Activated CD8-positive, alpha-beta memory T cell treated with anti-CD3 and anti-CD28 coated beads, Interleukin-2, amount 10 ng/mL, durations not matched to agents 7 days and 5 days (primary cell): ENCODE results near the gene PDE9A. TPM values are rescaled to one million over a fixed set of nuclear protein-coding genes. Genes with fewer than 3 reads are reported as not detected.

Experiments
- ATAC-seq: fragments of 150-1000 bp; cut with Tn5 transposase; one replicate; pipeline ENCODE4 v1.10.0; 2021; ENCODE audit warnings: moderate library complexity
- CTCF ChIA-PET: fragments of 350-600 bp; sonication (Branson Sonifier 250); formaldehyde crosslinking; loops from one replicate; lab custom pipeline; 2021; ENCODE audit warnings: antibody characterized with exemption; lab: Charles Lee
- DNase-seq: peaks from one replicate; pipeline ENCODE4 v3.0.0-alpha.2; 2020
- H3K27ac Mint-ChIP-seq: one replicate; pipeline ENCODE4 v1.8.0; 2021; ENCODE audit warnings: mild to moderate bottlenecking, mixed read lengths
- H3K27me3 Mint-ChIP-seq: one replicate; pipeline ENCODE4 v1.8.0; 2021; ENCODE audit warnings: mixed read lengths
- H3K36me3 Mint-ChIP-seq: one replicate; pipeline ENCODE4 v1.8.0; 2021; ENCODE audit warnings: mild to moderate bottlenecking, mixed read lengths
- H3K4me1 Mint-ChIP-seq: one replicate; pipeline ENCODE4 v1.8.0; 2021; ENCODE audit warnings: mixed read lengths
- H3K4me3 Mint-ChIP-seq: one replicate; pipeline ENCODE4 v1.8.0; 2021; ENCODE audit warnings: mild to moderate bottlenecking, moderate library complexity, mixed read lengths
- H3K9me3 Mint-ChIP-seq: one replicate; pipeline ENCODE4 v1.8.0; 2022; ENCODE audit warnings: low read depth, mixed read lengths
- total RNA-seq, 2 experiments: library from RNA; stranded (reverse); gene quantifications; one replicate each; pipeline ENCODE4 v1.2.3, GENCODE V29; 2021

Gene PDE9A
- total RNA-seq, 2 experiments from 2014 or later = 2.0 to 6.8 TPM

- Mint-ChIP-seq H3K4me3 (peak overlapping the region; percentile 66), H3K4me1 (peaks cover 24% of the 10 kb centered on the region), H3K36me3 (no peaks in the 10 kb centered on the region), H3K27ac (peak overlapping the region; percentile 95), H3K9me3 (no peaks in the 10 kb centered on the region), H3K27me3 (peaks cover 36% of the 10 kb centered on the region)
- CTCF ChIA-PET = interaction anchor here (1.0 to 1.3 kb wide), 2 partner anchors 34 to 49 kb away, joined by 3 to 4 read pairs; no protein-coding TSS in a partner anchor
- DNase-seq = no peak
- ATAC-seq = no peak
These were observed 130.9 kb downstream of the PDE9A start for GRCh38 chr21:42784276-42784675.

DNA sequence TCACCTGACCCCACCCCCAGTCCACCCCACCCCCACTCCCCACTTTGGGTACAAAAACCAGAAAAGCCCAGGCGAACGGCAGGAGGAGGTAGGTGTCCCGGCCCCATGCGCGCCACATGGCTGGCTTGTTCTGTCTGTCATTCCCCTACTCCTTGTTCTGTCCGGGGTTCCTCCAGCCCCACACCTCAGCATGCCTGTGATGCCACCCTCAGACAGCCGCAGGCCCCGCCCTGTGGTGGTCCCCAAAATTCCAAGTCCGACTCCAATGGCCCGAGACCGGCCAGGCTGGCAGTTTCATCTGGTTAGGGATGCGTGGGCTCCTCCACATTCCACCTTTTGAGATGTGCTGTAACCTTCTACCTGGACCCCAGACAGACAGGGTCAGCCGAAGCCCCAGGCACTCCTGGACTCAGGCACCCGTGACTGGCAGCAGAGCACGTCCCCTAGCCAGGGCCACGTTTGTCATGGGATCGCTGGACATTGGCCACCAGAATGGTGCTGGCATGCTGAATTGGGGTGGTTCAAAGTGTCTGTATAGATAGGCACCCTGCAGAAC, 131.6 kb downstream of the PDE9A start:
- DNase-seq (no peak), ATAC-seq (no peak)
- Mint-ChIP-seq H3K36me3 (no peaks in the 10 kb centered on the region), H3K27ac (peak overlapping the region; percentile 56), H3K4me3 (no peak overlapping the region), H3K4me1 (peaks cover 24% of the 10 kb centered on the region), H3K9me3 (no peaks in the 10 kb centered on the region), H3K27me3 (peaks cover 33% of the 10 kb centered on the region)
- CTCF ChIA-PET = no interaction called here

- H3K9me3 Mint-ChIP-seq = no peaks in the 10 kb centered on the region
- CTCF ChIA-PET = no interaction called here
- no peaks in the 10 kb centered on the region for H3K36me3 Mint-ChIP-seq
- H3K4me3 Mint-ChIP-seq = no peak overlapping the region
- H3K27ac Mint-ChIP-seq = no peak overlapping the region
- DNase-seq (no peak), ATAC-seq (no peak)
- H3K4me1 Mint-ChIP-seq = peaks cover 24% of the 10 kb centered on the region
- H3K27me3 Mint-ChIP-seq = peaks cover 26% of the 10 kb centered on the region
These were observed 132.4 kb downstream of the PDE9A start for GRCh38 chr21:42785666-42786427.

DNA sequence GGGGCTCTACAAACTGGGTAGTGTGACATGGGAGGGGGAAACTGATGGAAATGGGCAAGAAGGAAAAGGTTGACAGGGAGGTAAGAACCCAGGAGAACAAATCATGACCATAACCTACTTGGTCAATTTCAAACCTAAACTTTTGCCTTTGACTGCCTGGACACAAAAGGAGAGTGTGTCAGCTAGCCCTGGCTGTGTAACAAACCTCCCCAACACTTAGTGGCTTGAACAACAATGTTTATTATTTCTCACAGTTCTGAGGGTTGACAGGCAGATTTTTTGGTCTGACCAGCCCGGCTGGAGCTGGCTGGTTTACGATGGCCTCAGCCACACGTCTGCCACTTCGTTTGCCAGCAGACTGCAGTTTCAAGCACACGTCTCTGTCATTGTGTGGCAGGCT, 133.5 kb downstream of the PDE9A start:
- Mint-ChIP-seq H3K9me3 (no peaks in the 10 kb centered on the region), H3K4me1 (peaks cover 21% of the 10 kb centered on the region), H3K27ac (no peak overlapping the region), H3K36me3 (no peaks in the 10 kb centered on the region), H3K27me3 (peaks cover 18% of the 10 kb centered on the region), H3K4me3 (no peak overlapping the region)
- no peak for ATAC-seq
- DNase-seq = no peak
- CTCF ChIA-PET = interaction anchor here (0.6 to 1.9 kb wide), 2 partner anchors 9 to 31 kb away, joined by 3 to 4 read pairs; no protein-coding TSS in a partner anchor

DNA sequence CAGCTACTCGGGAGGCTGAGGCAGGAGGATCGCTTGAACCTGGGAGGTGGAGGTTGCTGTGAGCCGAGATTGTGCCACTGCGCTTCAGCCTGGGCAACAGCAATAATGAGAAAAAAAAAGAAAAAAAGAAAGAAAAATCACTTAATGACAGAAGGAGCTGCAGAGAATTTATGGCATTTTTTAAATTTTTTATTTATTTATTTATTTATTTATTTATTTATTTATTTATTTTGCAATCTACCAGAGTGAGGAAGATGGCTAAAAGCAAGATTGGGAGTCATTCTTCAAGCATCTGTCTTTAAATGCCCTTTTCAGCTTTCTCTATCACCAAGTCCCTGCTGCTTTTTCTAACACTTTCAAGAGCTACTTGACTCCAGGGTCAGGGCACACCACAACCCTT, 134.2 kb downstream of the PDE9A start:
- DNase-seq (no peak), ATAC-seq (no peak)
- H3K36me3 Mint-ChIP-seq = no peaks in the 10 kb centered on the region
- H3K4me3 Mint-ChIP-seq = no peak overlapping the region
- CTCF ChIA-PET = interaction anchor here (1.9 kb wide), 1 partner anchor 30 kb away, joined by 4 read pairs; no protein-coding TSS in a partner anchor
- H3K9me3 Mint-ChIP-seq = no peaks in the 10 kb centered on the region
- no peak overlapping the region for H3K27ac Mint-ChIP-seq
- H3K4me1 Mint-ChIP-seq = peaks cover 15% of the 10 kb centered on the region
- H3K27me3 Mint-ChIP-seq = peaks cover 11% of the 10 kb centered on the region

- no peak overlapping the region for H3K27ac Mint-ChIP-seq
- H3K27me3 Mint-ChIP-seq = peaks cover 21% of the 10 kb centered on the region
- no peaks in the 10 kb centered on the region for H3K9me3 Mint-ChIP-seq
- H3K36me3 Mint-ChIP-seq = no peaks in the 10 kb centered on the region
- CTCF ChIA-PET = no interaction called here
- H3K4me3 Mint-ChIP-seq = no peak overlapping the region
- ATAC-seq (no peak), DNase-seq (no peak)
- no peaks in the 10 kb centered on the region for H3K4me1 Mint-ChIP-seq
These were observed 137.2 kb downstream of the PDE9A start for GRCh38 chr21:42790520-42791065.

- ATAC-seq (no peak), DNase-seq (no peak)
- Mint-ChIP-seq H3K27me3 (peaks cover 23% of the 10 kb centered on the region), H3K4me1 (no peaks in the 10 kb centered on the region), H3K4me3 (no peak overlapping the region), H3K36me3 (no peaks in the 10 kb centered on the region), H3K9me3 (no peaks in the 10 kb centered on the region), H3K27ac (no peak overlapping the region)
- CTCF ChIA-PET = no interaction called here
These were observed 140.4 kb downstream of the PDE9A start for GRCh38 chr21:42793774-42794173.

GRCh38 chr21:42794551-42794950, 141.1 kb downstream of the PDE9A start:
- H3K9me3 Mint-ChIP-seq = no peaks in the 10 kb centered on the region
- CTCF ChIA-PET = no interaction called here
- peaks cover 23% of the 10 kb centered on the region for H3K27me3 Mint-ChIP-seq
- no peak overlapping the region for H3K4me3 Mint-ChIP-seq
- ATAC-seq = no peak
- peaks cover 6% of the 10 kb centered on the region for H3K4me1 Mint-ChIP-seq
- no peak for DNase-seq
- H3K36me3 Mint-ChIP-seq = peaks cover under 1% of the 10 kb centered on the region
- H3K27ac Mint-ChIP-seq = no peak overlapping the region

DNA sequence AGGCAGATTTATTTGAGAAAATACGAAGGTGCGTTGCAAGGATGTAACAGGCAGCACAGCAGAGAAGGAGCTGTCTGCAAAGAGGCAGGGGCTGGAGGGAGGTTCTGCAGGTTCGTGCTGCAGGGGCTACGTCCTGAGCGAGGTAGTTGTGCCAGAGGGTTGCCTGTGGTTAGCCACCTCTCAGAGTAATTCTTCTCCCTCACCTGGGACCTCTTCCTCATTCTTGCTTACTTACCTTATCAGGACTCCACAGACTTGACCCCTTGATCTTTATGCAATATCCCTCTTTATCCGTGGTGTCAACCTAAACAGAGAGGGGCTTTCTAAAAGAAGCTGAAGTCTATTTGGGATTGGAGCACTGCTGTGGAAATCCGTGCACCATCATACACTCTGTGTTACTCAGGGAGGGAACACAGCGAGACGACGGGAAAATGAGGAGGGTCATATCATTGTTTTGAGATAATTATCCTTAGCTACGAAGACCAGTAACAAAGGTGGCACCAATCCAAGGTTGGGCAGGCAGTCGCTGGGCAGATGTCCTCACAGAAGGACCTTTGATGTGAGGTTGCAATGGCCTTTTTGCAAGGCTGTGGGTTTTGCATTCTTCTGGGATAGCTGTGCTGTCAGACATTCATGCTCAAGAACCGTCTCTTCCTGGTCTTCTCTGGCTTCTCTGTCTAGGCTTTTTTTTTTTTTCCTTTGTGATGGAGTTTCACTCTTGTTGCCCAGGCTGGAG, 143.1 kb downstream of the PDE9A start:
- no peak for ATAC-seq
- Mint-ChIP-seq H3K27ac (no peak overlapping the region), H3K4me3 (no peak overlapping the region), H3K9me3 (no peaks in the 10 kb centered on the region), H3K36me3 (peaks cover 2% of the 10 kb centered on the region), H3K27me3 (peaks cover 21% of the 10 kb centered on the region), H3K4me1 (peaks cover 10% of the 10 kb centered on the region)
- CTCF ChIA-PET = interaction anchor here (0.7 kb wide), 1 partner anchor 10 kb away, joined by 3 read pairs; no protein-coding TSS in a partner anchor
- no peak for DNase-seq

- no peak overlapping the region for H3K27ac Mint-ChIP-seq
- peaks cover 2% of the 10 kb centered on the region for H3K36me3 Mint-ChIP-seq
- H3K9me3 Mint-ChIP-seq = no peaks in the 10 kb centered on the region
- DNase-seq = no peak
- ATAC-seq = no peak
- H3K27me3 Mint-ChIP-seq = peaks cover 21% of the 10 kb centered on the region
- H3K4me1 Mint-ChIP-seq = peaks cover 10% of the 10 kb centered on the region
- no peak overlapping the region for H3K4me3 Mint-ChIP-seq
- CTCF ChIA-PET = no interaction called here
These were observed 144.1 kb downstream of the PDE9A start for GRCh38 chr21:42797522-42797921.

DNA sequence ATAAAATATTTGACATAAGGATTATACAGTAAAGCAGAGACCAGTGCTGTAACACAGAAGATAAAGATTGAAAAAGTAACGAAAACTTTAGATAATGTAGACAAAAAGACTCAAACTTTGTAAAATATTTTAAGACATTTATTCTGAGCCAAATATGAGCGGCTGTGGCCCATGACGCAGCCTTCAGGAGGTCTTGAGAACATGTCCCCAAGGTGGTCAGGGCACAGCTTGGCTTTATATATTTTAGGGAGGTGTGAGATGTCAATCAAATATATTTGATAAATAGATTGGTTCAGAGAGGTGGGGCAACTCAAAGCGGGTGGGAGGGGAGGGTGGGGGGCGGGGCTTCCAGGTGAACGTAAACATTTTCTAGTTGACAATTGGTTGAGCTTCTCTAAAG, 144.7 kb downstream of the PDE9A start:
- Mint-ChIP-seq H3K27ac (no peak overlapping the region), H3K36me3 (peaks cover 2% of the 10 kb centered on the region), H3K4me1 (peaks cover 10% of the 10 kb centered on the region), H3K9me3 (no peaks in the 10 kb centered on the region), H3K4me3 (no peak overlapping the region), H3K27me3 (peaks cover 21% of the 10 kb centered on the region)
- ATAC-seq (no peak), DNase-seq (no peak)
- CTCF ChIA-PET = no interaction called here

GRCh38 chr21:42799516-42799915, 146.1 kb downstream of the PDE9A start:
- ATAC-seq (peak; percentile 71), DNase-seq (peak; percentile 45)
- H3K27ac Mint-ChIP-seq = no peak overlapping the region
- CTCF ChIA-PET = no interaction called here
- H3K27me3 Mint-ChIP-seq = peaks cover 13% of the 10 kb centered on the region
- no peaks in the 10 kb centered on the region for H3K9me3 Mint-ChIP-seq
- H3K4me3 Mint-ChIP-seq = no peak overlapping the region
- peaks cover 2% of the 10 kb centered on the region for H3K36me3 Mint-ChIP-seq
- peaks cover 10% of the 10 kb centered on the region for H3K4me1 Mint-ChIP-seq

GRCh38 chr21:42799948-42800347, 146.5 kb downstream of the PDE9A start:
- H3K36me3 Mint-ChIP-seq = peaks cover 2% of the 10 kb centered on the region
- no peak overlapping the region for H3K27ac Mint-ChIP-seq
- CTCF ChIA-PET = no interaction called here
- DNase-seq (peak; percentile 8), ATAC-seq (no peak)
- no peaks in the 10 kb centered on the region for H3K9me3 Mint-ChIP-seq
- peaks cover 10% of the 10 kb centered on the region for H3K4me1 Mint-ChIP-seq
- no peak overlapping the region for H3K4me3 Mint-ChIP-seq
- H3K27me3 Mint-ChIP-seq = peaks cover 17% of the 10 kb centered on the region
